ENCODE results near the gene VIT.
"Not testable (repeated sequence)": the region's sequence is repeated elsewhere in the genome, so short reads cannot be mapped to it uniquely, and the experiment has no call there.

The VIT gene

GRCh38 chr2:36807223-36807886 is 110.8 kb downstream of the VIT start:
- DNase-seq (ENCODE audit: low read depth in 2 of 2): no peak

GRCh38 chr2:36808386-36809068 is 112.0 kb downstream of the VIT start:
- DNase-seq (ENCODE audit: low read depth in 2 of 2): no peak

GRCh38 chr2:36809069-36809445 is 112.5 kb downstream of the VIT start:
- DNase-seq (ENCODE audit: low read depth in 2 of 2): no peak

GRCh38 chr2:36811071-36811470 is 114.6 kb downstream of the VIT start:
- DNase-seq (ENCODE audit: low read depth in 2 of 2): no peak

GRCh38 chr2:36812196-36812595 is 115.7 kb downstream of the VIT start:
- DNase-seq (ENCODE audit: low read depth in 2 of 2): no peak

- no peak for DNase-seq (ENCODE audit: low read depth in 2 of 2)
These were observed 122.0 kb downstream of the VIT start for GRCh38 chr2:36818542-36818941.

- DNase-seq (ENCODE audit: low read depth in 2 of 2): no peak
These were observed 122.7 kb downstream of the VIT start for GRCh38 chr2:36819095-36819711.

- no peak for DNase-seq (ENCODE audit: low read depth in 2 of 2)
These were observed 124.6 kb downstream of the VIT start for GRCh38 chr2:36820942-36821605.

- no peak for DNase-seq (ENCODE audit: low read depth in 2 of 2)
These were observed 127.4 kb downstream of the VIT start for GRCh38 chr2:36823862-36824261.

GRCh38 chr2:36824273-36824672 is 127.8 kb downstream of the VIT start:
- no peak for DNase-seq (ENCODE audit: low read depth in 2 of 2)

GRCh38 chr2:36824683-36825082 is 128.2 kb downstream of the VIT start:
- not testable (repeated sequence) for DNase-seq (ENCODE audit: low read depth in 2 of 2)

GRCh38 chr2:36831185-36831584 is 134.7 kb downstream of the VIT start:
- no peak for DNase-seq (ENCODE audit: low read depth in 2 of 2)

- no peak for DNase-seq (ENCODE audit: low read depth in 2 of 2)
These were observed 137.7 kb downstream of the VIT start for GRCh38 chr2:36834203-36834602.

GRCh38 chr2:36834731-36835524 is 138.4 kb downstream of the VIT start:
- DNase-seq (ENCODE audit: low read depth in 2 of 2): no peak

- DNase-seq (ENCODE audit: low read depth in 2 of 2): no peak
These were observed 143.6 kb downstream of the VIT start for GRCh38 chr2:36839976-36840617.

GRCh38 chr2:36843838-36844237 is 147.3 kb downstream of the VIT start:
- DNase-seq (ENCODE audit: low read depth in 2 of 2): no peak

- no peak for DNase-seq (ENCODE audit: low read depth in 2 of 2)
These were observed 152.8 kb downstream of the VIT start for GRCh38 chr2:36849265-36849664.

- no peak for DNase-seq (ENCODE audit: low read depth in 2 of 2)
These were observed 157.7 kb downstream of the VIT start for GRCh38 chr2:36854241-36854640.

- DNase-seq (ENCODE audit: low read depth in 2 of 2): no peak
These were observed 158.9 kb downstream of the VIT start for GRCh38 chr2:36855429-36855828.

GRCh38 chr2:36857713-36858112 is 161.2 kb downstream of the VIT start:
- DNase-seq (ENCODE audit: low read depth in 2 of 2): no peak
